ENCODE data around the gene KMT5B. TPM values are rescaled to one million over a fixed set of nuclear protein-coding genes. Genes with fewer than 3 reads are reported as not detected.

KMT5B gene
- polyA plus RNA-seq, 2 of the 4 experiments (the other 2 are of a cell fraction), result 15.2 to 27.1 TPM

GRCh38 chr11:68165601-68166000 is 47.5 kb downstream of the KMT5B start:
- WGBS (ENCODE audit: missing lambda C conversion rate), result 88% methylated on average over 4 of the region's 4 CpGs
- Histone ChIP-seq H3K9me3 (no peaks in the 10 kb centered on the region), H3K4me3 (no peak overlapping the region), H3K4me1 (no peaks in the 10 kb centered on the region), H3K27ac (no peak overlapping the region), H3K4me2 (no peak overlapping the region)
- no peak for FAIRE-seq
- ChIA-PET POLR2A (no interaction called here), CTCF (interaction anchor here (1.6 kb wide), 1 partner anchor 16 kb away, joined by 3 read pairs; no protein-coding TSS in a partner anchor)
- TF ChIP-seq, protein P1, sequence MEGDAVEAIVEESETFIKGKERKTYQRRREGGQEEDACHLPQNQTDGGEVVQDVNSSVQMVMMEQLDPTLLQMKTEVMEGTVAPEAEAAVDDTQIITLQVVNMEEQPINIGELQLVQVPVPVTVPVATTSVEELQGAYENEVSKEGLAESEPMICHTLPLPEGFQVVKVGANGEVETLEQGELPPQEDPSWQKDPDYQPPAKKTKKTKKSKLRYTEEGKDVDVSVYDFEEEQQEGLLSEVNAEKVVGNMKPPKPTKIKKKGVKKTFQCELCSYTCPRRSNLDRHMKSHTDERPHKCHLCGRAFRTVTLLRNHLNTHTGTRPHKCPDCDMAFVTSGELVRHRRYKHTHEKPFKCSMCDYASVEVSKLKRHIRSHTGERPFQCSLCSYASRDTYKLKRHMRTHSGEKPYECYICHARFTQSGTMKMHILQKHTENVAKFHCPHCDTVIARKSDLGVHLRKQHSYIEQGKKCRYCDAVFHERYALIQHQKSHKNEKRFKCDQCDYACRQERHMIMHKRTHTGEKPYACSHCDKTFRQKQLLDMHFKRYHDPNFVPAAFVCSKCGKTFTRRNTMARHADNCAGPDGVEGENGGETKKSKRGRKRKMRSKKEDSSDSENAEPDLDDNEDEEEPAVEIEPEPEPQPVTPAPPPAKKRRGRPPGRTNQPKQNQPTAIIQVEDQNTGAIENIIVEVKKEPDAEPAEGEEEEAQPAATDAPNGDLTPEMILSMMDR (IDR thresholded peaks at IDR 0.05), result no peak
- TF ChIP-seq HMGXB4 (CRISPR knock-in tag; IDR thresholded peaks at IDR 0.05; ENCODE audit: borderline replicate concordance) (no peak), NPAS2 (CRISPR knock-in tag; IDR thresholded peaks at IDR 0.05; ENCODE audit: borderline replicate concordance) (no peak), CHD2 (IDR thresholded peaks at IDR 0.05; ENCODE audit: low read length, partially characterized antibody) (no peak), ZNF302 (CRISPR knock-in tag; IDR thresholded peaks at IDR 0.05) (no peak)
- DNase-seq (ENCODE audit: low read depth in 1 of 2, low spot score in 1 of 2), result no peak
- no peak for ATAC-seq

DNA sequence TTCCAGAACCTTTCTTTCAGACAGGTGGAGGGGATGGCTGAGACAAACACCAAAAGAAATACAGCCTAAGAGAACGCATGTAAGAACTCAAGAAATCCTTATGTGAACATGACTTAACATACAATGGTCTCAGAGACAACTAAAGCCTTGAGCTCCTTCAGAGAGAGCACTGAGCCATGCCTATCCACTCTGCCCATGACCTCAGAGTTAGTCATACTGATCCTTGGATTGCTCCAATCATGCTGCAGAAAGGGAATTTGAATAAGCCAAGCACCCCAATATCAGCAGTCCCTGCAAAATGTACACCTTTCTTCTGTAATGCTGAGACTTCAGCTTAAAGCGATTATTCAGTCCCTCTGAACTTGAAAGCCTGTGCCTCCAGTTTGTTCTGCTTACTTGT is 48.7 kb downstream of the KMT5B start:
- Histone ChIP-seq H3K4me1 (no peaks in the 10 kb centered on the region), H3K9me3 (no peaks in the 10 kb centered on the region), H3K27ac (no peak overlapping the region), H3K4me3 (no peak overlapping the region), H3K4me2 (no peak overlapping the region)
- TF ChIP-seq HDAC2 (IDR thresholded peaks at IDR 0.05) (no peak), HMGXB4 (CRISPR knock-in tag; IDR thresholded peaks at IDR 0.05; ENCODE audit: borderline replicate concordance) (no peak), ATOH8 (CRISPR knock-in tag; IDR thresholded peaks at IDR 0.05; ENCODE audit: low read depth) (no peak)
- TF ChIP-seq, protein P2, sequence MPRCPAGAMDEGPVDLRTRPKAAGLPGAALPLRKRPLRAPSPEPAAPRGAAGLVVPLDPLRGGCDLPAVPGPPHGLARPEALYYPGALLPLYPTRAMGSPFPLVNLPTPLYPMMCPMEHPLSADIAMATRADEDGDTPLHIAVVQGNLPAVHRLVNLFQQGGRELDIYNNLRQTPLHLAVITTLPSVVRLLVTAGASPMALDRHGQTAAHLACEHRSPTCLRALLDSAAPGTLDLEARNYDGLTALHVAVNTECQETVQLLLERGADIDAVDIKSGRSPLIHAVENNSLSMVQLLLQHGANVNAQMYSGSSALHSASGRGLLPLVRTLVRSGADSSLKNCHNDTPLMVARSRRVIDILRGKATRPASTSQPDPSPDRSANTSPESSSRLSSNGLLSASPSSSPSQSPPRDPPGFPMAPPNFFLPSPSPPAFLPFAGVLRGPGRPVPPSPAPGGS (IDR thresholded peaks at IDR 0.05), result no peak
- DNase-seq (ENCODE audit: low read depth in 1 of 2, low spot score in 1 of 2) (no peak), FAIRE-seq (no peak), ATAC-seq (peak in 1 of 2 experiments; percentile 54; a peak in 2 of 6 replicates)
- POLR2A ChIA-PET, result no interaction called here
- WGBS (ENCODE audit: missing lambda C conversion rate), result 87% methylated on average over 2 of the region's 2 CpGs
- CTCF ChIA-PET, result interaction anchor here (0.7 to 1.6 kb wide), 4 partner anchors 9 to 48 kb away, joined by 3 read pairs; no protein-coding TSS in a partner anchor

DNA sequence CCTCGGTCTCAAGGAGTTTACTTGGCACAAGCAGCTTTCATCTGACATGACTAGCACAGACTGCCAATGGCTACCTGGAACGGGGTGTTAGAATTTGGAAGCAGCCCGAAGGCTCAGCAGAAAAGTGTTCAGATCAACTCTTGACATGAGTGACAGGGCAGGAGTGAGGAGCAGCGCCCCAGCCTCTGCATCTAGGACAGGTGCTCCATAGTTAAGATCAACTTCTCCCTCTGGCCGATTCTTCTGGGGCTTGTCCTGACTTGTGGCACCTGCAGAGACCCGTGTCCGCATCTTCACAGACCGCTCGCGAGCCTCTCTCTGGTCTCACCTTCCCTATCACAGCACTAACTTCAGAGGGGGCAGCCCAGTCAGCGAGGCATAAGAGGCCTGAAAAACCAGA is 49.4 kb downstream of the KMT5B start:
- ChIA-PET POLR2A (no interaction called here), CTCF (interaction anchor here (1.1 to 1.6 kb wide), 4 partner anchors 9 to 42 kb away, joined by 3 read pairs; no protein-coding TSS in a partner anchor)
- Histone ChIP-seq H3K4me2 (no peak overlapping the region), H3K4me1 (no peaks in the 10 kb centered on the region), H3K4me3 (no peak overlapping the region), H3K27ac (no peak overlapping the region), H3K9me3 (no peaks in the 10 kb centered on the region)
- ATAC-seq (no peak), FAIRE-seq (no peak), DNase-seq (ENCODE audit: low read depth in 1 of 2, low spot score in 1 of 2) (no peak)
- no peak for TF ChIP-seq MYC (IDR thresholded peaks at IDR 0.05; ENCODE audit: borderline replicate concordance, low read length)
- no peak for TF ChIP-seq ZFP36 (IDR thresholded peaks at IDR 0.05; ENCODE audit: borderline replicate concordance, partially characterized antibody)
- TF ChIP-seq CHD4 (IDR thresholded peaks at IDR 0.05; ENCODE audit: borderline replicate concordance), result no peak
- TF ChIP-seq SMC3 (IDR thresholded peaks at IDR 0.05), result no peak
- TF ChIP-seq HDAC2 (IDR thresholded peaks at IDR 0.05), result no peak
- TF ChIP-seq, protein P1 (IDR thresholded peaks at IDR 0.05), result no peak
- no peak for TF ChIP-seq PHF8 (IDR thresholded peaks at IDR 0.05; ENCODE audit: borderline replicate concordance, low read depth)
- no peak for TF ChIP-seq POLR2A (IDR thresholded peaks at IDR 0.05; ENCODE audit: low read length)
- TF ChIP-seq CBX2 (IDR thresholded peaks at IDR 0.05; ENCODE audit: borderline replicate concordance, low read depth), result no peak
- no peak for TF ChIP-seq EHF (CRISPR knock-in tag; IDR thresholded peaks at IDR 0.05)
- no peak for TF ChIP-seq TFCP2L1 (CRISPR knock-in tag; IDR thresholded peaks at IDR 0.05)
- TF ChIP-seq GATA3 (IDR thresholded peaks at IDR 0.05; ENCODE audit: borderline replicate concordance), result no peak
- no peak for TF ChIP-seq POLR2AphosphoS2 (conservative IDR thresholded peaks at IDR 0.05; ENCODE audit: low read length)
- no peak for TF ChIP-seq ZSCAN20 (CRISPR knock-in tag; IDR thresholded peaks at IDR 0.05)
- TF ChIP-seq PBX3 (IDR thresholded peaks at IDR 0.05), result no peak
- no peak for TF ChIP-seq NR3C1 (IDR thresholded peaks at IDR 0.05)
- no peak for TF ChIP-seq EP300 (IDR thresholded peaks at IDR 0.05)
- WGBS (ENCODE audit: missing lambda C conversion rate), result 92% methylated on average over 11 of the region's 11 CpGs
